CD4-positive, alpha-beta T cell treated with Interleukin-17A for 1 hour (primary cell): ENCODE data around the gene RFX7.
"Not testable (repeated sequence)": the region's sequence is repeated elsewhere in the genome, so short reads cannot be mapped to it uniquely, and the experiment has no call there.

Source experiments
- DNase-seq: peaks from one replicate; pipeline ENCODE4 v3.0.0-alpha.2; 2020

RFX7 gene

GRCh38 chr15:56243163-56244037 is at the start of gene RFX7:
Gene RFX7, minus strand, starts transcription at chr15:56243879. Its CDS starts 594 bp downstream, at chr15:56243285.
- DNase-seq: peak; percentile 79

- no peak for DNase-seq
Measured at GRCh38 chr15:56292546-56293316, 49.1 kb upstream of the RFX7 start.

GRCh38 chr15:56291741-56292140 is 48.1 kb upstream of the RFX7 start:
- DNase-seq: no peak

- no peak for DNase-seq
Measured at GRCh38 chr15:56286213-56286612, 42.5 kb upstream of the RFX7 start.

GRCh38 chr15:56281145-56281544 is 37.5 kb upstream of the RFX7 start:
- no peak for DNase-seq

- no peak for DNase-seq
Measured at GRCh38 chr15:56273724-56274123, 30.0 kb upstream of the RFX7 start.

GRCh38 chr15:56272454-56272853 is 28.8 kb upstream of the RFX7 start:
- DNase-seq: no peak

- DNase-seq: not testable (repeated sequence)
Measured at GRCh38 chr15:56266465-56266864, 22.8 kb upstream of the RFX7 start.

- DNase-seq: no peak
Measured at GRCh38 chr15:56261854-56262509, 18.3 kb upstream of the RFX7 start.

- DNase-seq: not testable (repeated sequence)
Measured at GRCh38 chr15:56257306-56257705, 13.6 kb upstream of the RFX7 start.

- no peak for DNase-seq
Measured at GRCh38 chr15:56254265-56254664, 10.6 kb upstream of the RFX7 start.

GRCh38 chr15:56252386-56252785 is 8.7 kb upstream of the RFX7 start:
- DNase-seq: no peak

- no peak for DNase-seq
Measured at GRCh38 chr15:56251315-56252095, 7.8 kb upstream of the RFX7 start.

- no peak for DNase-seq
Measured at GRCh38 chr15:56250626-56251025, 6.9 kb upstream of the RFX7 start.

- DNase-seq: no peak
Measured at GRCh38 chr15:56249092-56249491, 5.4 kb upstream of the RFX7 start.

- DNase-seq: no peak
Measured at GRCh38 chr15:56248311-56248992, 4.8 kb upstream of the RFX7 start.

- DNase-seq: no peak
Measured at GRCh38 chr15:56247266-56247665, 3.6 kb upstream of the RFX7 start.

GRCh38 chr15:56245871-56246814 is 2.5 kb upstream of the RFX7 start:
- peak; percentile 90 for DNase-seq

GRCh38 chr15:56244811-56245576 is 1.3 kb upstream of the RFX7 start:
- peak; percentile 33 for DNase-seq
